Measurements from ENCODE around the gene DHDDS. TPM values are rescaled to one million over a fixed set of nuclear protein-coding genes. Genes with fewer than 3 reads are reported as not detected.

Gene DHDDS
- total RNA-seq, 1 experiment from 2014 or later = 56.7 TPM

DNA sequence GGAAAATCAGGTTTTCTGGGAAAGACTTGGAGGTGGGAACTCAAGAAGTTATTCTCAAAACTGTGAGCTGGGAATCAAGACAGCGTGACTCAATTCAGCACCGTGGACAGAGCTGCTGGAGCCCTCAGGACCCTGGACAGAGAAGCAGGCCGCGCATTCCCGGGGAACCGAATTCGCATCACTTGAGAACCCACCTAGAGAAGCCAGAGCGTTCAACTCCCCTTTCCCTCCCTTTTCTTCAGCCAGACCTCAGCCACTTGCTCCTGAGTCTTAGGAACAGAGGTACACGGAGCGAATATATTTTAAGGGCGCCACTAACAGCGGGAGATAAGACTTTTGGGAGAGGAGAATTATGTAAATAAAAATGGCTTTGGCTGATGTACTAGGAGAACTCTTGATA, 23.5 kb upstream of the DHDDS start:
- H3K36me3 ChIP-seq (ENCODE audit: control insufficient read depth, insufficient read depth, low read length) = no peaks in the 10 kb centered on the region
- H3K27ac ChIP-seq (ENCODE audit: low read length) = no peak overlapping the region
- peak; percentile 49; the same call in 1 of the 2 replicates for ATAC-seq
- CTCF ChIA-PET = no interaction called here
- TF ChIP-seq TCF7L2 (IDR thresholded peaks at IDR 0.05; ENCODE audit: low read depth, low read length) = no peak
- TF ChIP-seq, protein P1, sequence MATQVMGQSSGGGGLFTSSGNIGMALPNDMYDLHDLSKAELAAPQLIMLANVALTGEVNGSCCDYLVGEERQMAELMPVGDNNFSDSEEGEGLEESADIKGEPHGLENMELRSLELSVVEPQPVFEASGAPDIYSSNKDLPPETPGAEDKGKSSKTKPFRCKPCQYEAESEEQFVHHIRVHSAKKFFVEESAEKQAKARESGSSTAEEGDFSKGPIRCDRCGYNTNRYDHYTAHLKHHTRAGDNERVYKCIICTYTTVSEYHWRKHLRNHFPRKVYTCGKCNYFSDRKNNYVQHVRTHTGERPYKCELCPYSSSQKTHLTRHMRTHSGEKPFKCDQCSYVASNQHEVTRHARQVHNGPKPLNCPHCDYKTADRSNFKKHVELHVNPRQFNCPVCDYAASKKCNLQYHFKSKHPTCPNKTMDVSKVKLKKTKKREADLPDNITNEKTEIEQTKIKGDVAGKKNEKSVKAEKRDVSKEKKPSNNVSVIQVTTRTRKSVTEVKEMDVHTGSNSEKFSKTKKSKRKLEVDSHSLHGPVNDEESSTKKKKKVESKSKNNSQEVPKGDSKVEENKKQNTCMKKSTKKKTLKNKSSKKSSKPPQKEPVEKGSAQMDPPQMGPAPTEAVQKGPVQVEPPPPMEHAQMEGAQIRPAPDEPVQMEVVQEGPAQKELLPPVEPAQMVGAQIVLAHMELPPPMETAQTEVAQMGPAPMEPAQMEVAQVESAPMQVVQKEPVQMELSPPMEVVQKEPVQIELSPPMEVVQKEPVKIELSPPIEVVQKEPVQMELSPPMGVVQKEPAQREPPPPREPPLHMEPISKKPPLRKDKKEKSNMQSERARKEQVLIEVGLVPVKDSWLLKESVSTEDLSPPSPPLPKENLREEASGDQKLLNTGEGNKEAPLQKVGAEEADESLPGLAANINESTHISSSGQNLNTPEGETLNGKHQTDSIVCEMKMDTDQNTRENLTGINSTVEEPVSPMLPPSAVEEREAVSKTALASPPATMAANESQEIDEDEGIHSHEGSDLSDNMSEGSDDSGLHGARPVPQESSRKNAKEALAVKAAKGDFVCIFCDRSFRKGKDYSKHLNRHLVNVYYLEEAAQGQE (IDR thresholded peaks at IDR 0.05; ENCODE audit: insufficient read depth in 1 of 2, low read depth in 2 of 2, low read length in 1 of 2) = peak; percentile 100
- 0 out of 2 replicates have a peak, but pooled peaks have one; percentile 23 for TF ChIP-seq POLR2AphosphoS5 (IDR thresholded peaks at IDR 0.05; ENCODE audit: low read depth, low read length)
- TF ChIP-seq, protein P2, sequence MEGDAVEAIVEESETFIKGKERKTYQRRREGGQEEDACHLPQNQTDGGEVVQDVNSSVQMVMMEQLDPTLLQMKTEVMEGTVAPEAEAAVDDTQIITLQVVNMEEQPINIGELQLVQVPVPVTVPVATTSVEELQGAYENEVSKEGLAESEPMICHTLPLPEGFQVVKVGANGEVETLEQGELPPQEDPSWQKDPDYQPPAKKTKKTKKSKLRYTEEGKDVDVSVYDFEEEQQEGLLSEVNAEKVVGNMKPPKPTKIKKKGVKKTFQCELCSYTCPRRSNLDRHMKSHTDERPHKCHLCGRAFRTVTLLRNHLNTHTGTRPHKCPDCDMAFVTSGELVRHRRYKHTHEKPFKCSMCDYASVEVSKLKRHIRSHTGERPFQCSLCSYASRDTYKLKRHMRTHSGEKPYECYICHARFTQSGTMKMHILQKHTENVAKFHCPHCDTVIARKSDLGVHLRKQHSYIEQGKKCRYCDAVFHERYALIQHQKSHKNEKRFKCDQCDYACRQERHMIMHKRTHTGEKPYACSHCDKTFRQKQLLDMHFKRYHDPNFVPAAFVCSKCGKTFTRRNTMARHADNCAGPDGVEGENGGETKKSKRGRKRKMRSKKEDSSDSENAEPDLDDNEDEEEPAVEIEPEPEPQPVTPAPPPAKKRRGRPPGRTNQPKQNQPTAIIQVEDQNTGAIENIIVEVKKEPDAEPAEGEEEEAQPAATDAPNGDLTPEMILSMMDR (IDR thresholded peaks at IDR 0.05) = no peak
- TF ChIP-seq SIN3A (IDR thresholded peaks at IDR 0.05; ENCODE audit: borderline replicate concordance, insufficient read depth, low read depth, low read length) = peak; percentile 99
- H3K27me3 ChIP-seq (ENCODE audit: control insufficient read depth, insufficient read depth, low read length) = no peaks in the 10 kb centered on the region
- POLR2A ChIA-PET = no interaction called here
- DNase-seq (ENCODE audit: low read depth, low spot score) = no peak
- in situ Hi-C loops (cut with HindIII; ENCODE audit: low pct_unique_long_range_greater_than_20kb, low sequenced_read_pairs) = no loop called here
- H3K4me3 ChIP-seq (ENCODE audit: low read depth in 2 of 2, low read length in 2 of 2) = no peak overlapping the region
- no TSS peak for BruUV-seq (replicated peaks)
- H3K9me3 ChIP-seq (ENCODE audit: control insufficient read depth, insufficient read depth, low read depth, low read length) = no peaks in the 10 kb centered on the region
- intact Hi-C loops (cut with micrococcal nuclease; ENCODE audit: unreplicated experiment) = no loop called here
- peaks cover 8% of the 10 kb centered on the region for H3K4me1 ChIP-seq (ENCODE audit: control insufficient read depth, insufficient read depth, low read length)

DNA sequence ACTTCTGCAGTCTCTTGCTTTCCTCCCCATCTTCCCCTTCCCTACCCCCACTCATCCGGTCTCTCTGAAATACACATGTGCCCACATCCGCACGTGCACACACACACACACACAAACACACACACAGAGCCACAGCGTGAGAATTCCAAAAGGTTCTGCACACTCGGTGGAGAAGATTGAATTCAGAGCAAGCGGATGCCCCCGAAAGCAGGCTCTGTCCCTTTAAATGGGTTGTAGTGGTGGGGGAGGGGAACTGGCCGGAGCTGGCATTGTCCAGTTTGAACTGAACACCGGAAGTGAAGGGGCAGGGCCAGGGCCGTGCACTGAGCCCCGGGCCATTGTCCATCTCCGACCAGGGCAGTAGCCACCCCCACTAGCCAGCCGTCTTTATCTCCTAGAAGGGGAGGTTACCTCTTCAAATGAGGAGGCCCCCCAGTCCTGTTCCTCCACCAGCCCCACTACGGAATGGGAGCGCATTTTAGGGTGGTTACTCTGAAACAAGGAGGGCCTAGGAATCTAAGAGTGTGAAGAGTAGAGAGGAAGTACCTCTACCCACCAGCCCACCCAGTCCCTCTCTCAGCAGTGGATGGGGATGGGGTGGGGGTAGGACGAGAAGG, 22.8 kb upstream of the DHDDS start:
- ATAC-seq = peak; percentile 49
- Histone ChIP-seq H3K9me3 (ENCODE audit: control insufficient read depth, insufficient read depth, low read depth, low read length) (no peaks in the 10 kb centered on the region), H3K36me3 (ENCODE audit: control insufficient read depth, insufficient read depth, low read length) (no peaks in the 10 kb centered on the region), H3K27ac (ENCODE audit: low read length) (no peak overlapping the region), H3K4me3 (ENCODE audit: low read depth in 2 of 2, low read length in 2 of 2) (0 out of 4 replicates have a peak overlapping the region, but pooled peaks of 1 of the 2 experiments have one; percentile 2), H3K4me1 (ENCODE audit: control insufficient read depth, insufficient read depth, low read length) (peaks cover 8% of the 10 kb centered on the region), H3K27me3 (ENCODE audit: control insufficient read depth, insufficient read depth, low read length) (no peaks in the 10 kb centered on the region)
- DNase-seq (ENCODE audit: low read depth, low spot score) = no peak
- ChIA-PET CTCF (no interaction called here), POLR2A (no interaction called here)
- BruUV-seq (replicated peaks) = no TSS peak
- TF ChIP-seq, protein P2 (IDR thresholded peaks at IDR 0.05) = no peak
- no peak for TF ChIP-seq TCF7L2 (IDR thresholded peaks at IDR 0.05; ENCODE audit: low read depth, low read length)
- in situ Hi-C loops (cut with HindIII; ENCODE audit: low pct_unique_long_range_greater_than_20kb, low sequenced_read_pairs) = no loop called here
- intact Hi-C loops (cut with micrococcal nuclease; ENCODE audit: unreplicated experiment) = no loop called here
